ENCODE results near the gene GNS.

DNA sequence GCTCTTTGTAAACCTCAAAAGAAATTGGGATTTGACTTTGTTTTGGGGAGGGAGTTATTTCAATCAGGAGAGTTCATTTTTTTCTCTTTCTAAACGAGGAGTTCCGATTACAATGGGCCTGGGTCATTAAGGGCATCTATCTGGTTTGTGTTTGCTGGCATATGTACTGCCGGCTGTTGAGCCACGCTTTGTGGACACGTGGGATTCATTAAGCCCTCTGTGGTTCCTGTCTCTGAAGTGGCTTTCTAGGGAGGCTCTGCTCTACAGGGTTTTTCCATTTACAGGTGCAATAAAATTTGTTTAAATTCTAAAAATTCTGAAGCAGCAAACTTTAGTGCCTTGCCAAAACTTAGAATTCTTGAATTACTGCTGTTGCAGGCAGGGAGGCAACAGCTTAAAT is 57.9 kb downstream of the GNS start:
- TF ChIP-seq CTCF (IDR thresholded peaks at IDR 0.05) (no peak), POLR2A (IDR thresholded peaks at IDR 0.05) (no peak)

Data from esophagus squamous epithelium (tissue), 4 donors.